Kidney (tissue), 14 donors: Measurements from ENCODE around the gene PDHB. TPM values are rescaled to one million over a fixed set of nuclear protein-coding genes. Genes with fewer than 3 reads are reported as not detected.
A peak's percentile ranks its signal among the peaks of the same experiment; 100 is the strongest.

Experiments
- DNase-seq, 5 donors: peaks; one replicate each; pipeline ENCODE4 v3.0.0-alpha.2; 2013 to 2020
- FAIRE-seq: peaks from 2 replicates; lab custom pipeline; 2012; peaks lifted over from hg19 to GRCh38; lab: Jason Lieb, UNC
- H3K27ac ChIP-seq, 2 donors: one replicate each; pipeline ENCODE4 v1.7.0; 2013; ENCODE audit warnings: low read depth in 2 of 2, low read length in 2 of 2, inconsistent platforms in 1 of 2
- H3K27me3 ChIP-seq: one replicate; pipeline ENCODE4 v1.7.1; 2013; ENCODE audit warnings: low read length, inconsistent platforms; ENCODE audit not compliant: control insufficient read depth, insufficient read depth
- H3K36me3 ChIP-seq, 3 donors: one replicate each; pipeline versions ENCODE4 v1.7.0 to v1.7.1; 2013; ENCODE audit warnings: low read length in 3 of 3, control low read depth in 1 of 3, inconsistent platforms in 1 of 3; ENCODE audit not compliant: insufficient read depth in 3 of 3, control insufficient read depth in 2 of 3
- H3K4me1 ChIP-seq, 3 donors: one replicate each; pipeline versions ENCODE4 v1.7.0 to v1.7.1; 2013; ENCODE audit warnings: low read length in 3 of 3, inconsistent platforms in 1 of 3, low read depth in 1 of 3; ENCODE audit not compliant: control insufficient read depth in 2 of 3, insufficient read depth in 2 of 3
- H3K4me3 ChIP-seq, 3 donors: one replicate each; pipeline versions ENCODE4 v1.7.0 to v1.8.1; 2013; ENCODE audit warnings: low read length in 3 of 3, control low read depth in 1 of 3, inconsistent platforms in 1 of 3
- H3K9ac ChIP-seq, 3 donors: one replicate each; pipeline versions ENCODE4 v1.7.0 to v1.7.1; 2013; ENCODE audit warnings: low read length in 3 of 3, control low read depth in 1 of 3, inconsistent platforms in 1 of 3
- H3K9me3 ChIP-seq, 3 donors: one replicate each; pipeline versions ENCODE4 v1.7.0 to v1.7.1; 2013; ENCODE audit warnings: low read length in 3 of 3, control low read depth in 1 of 3, inconsistent platforms in 1 of 3; ENCODE audit not compliant: control insufficient read depth in 2 of 3, insufficient read depth in 1 of 3
- intact Hi-C: fragments of 100-400 bp; cut with DNase I; formaldehyde crosslinking; loops from one replicate; pipeline ENCODE4 v1.11.1; 2022
- polyA plus RNA-seq: library from polyadenylated mRNA; stranded (reverse); fragments of 350-450 nt; fragmentation: Illumina TruSeq; extraction: RNeasy Lipid Tissue Mini Kit (QIAGEN cat#74804); gene quantifications from one replicate; pipeline ENCODE4 v1.2.3, GENCODE V29; 2014; ENCODE audit warnings: low read depth, low replicate concordance; ENCODE audit not compliant: insufficient read depth
- total RNA-seq: library from RNA; stranded (reverse); fragmentation: NEBNext Ultra II Directional; extraction: Animal tissue kit (Norgen Biotek cat#: 25700); gene quantifications from one replicate; pipeline ENCODE4 v1.2.1, GENCODE V29; 2021
- TF ChIP-seq, protein P1 (sequence below): IDR thresholded peaks from 3 replicates; pipeline ENCODE4 v1.5.1; 2012; ENCODE audit warnings: mild to moderate bottlenecking, moderate library complexity, borderline replicate concordance; ENCODE audit not compliant: insufficient read depth; ENCODE audit errors: extremely low read depth
- donor health status: control.
- donor health status: control.
- donor health status: control.
- donor health status: control.
- donor health status: control.
- donor health status: DM: yes; HTN: yes; CAD: no.
- donor health status: Normal renal cell carcinoma (clear cell type).

Gene PDHB
- total and polyA plus RNA-seq, 2 donors from 2014 or later: 71.7 to 138 TPM

DNA sequence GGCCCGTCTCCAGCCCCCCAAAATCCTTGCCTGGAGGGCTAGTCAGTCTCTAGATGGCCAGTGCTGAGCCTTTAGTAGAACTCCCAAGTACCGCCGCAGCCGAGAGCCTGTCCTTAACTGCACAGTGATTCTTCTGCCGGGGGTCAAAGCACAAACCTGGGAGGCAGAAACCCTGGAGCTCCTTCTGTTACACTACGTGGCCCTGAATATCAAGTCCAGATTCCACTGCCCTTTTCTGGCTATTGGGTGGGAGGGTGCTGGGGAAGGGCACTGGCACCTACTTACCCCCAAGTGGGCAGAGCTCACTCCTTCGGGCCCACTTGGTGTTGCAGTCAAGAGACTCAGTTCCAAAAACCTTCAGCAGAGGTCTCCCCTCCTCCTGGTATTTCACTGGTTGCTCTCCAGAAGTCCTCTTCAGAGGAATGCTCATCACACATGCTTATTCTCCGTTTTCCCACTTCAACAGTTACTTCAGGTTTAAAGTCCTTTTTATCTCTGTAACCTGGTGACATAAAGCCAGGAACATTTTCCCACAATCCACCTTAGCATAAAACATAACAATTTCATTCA, 10.8 kb downstream of the PDHB start:
- Histone ChIP-seq H3K27me3 (no peaks in the 10 kb centered on the region), H3K27ac (peak overlapping the region in 1 of 2 donors; percentile 44), H3K9me3 (no peaks in the 10 kb centered on the region), H3K4me1 (peaks cover 0 to 2% (median 0%) of the 10 kb centered on the region in 3 donors), H3K4me3 (no peak overlapping the region), H3K36me3 (peaks cover 2 to 35% (median 17%) of the 10 kb centered on the region in 3 donors), H3K9ac (no peak overlapping the region)
- TF ChIP-seq, protein P1, sequence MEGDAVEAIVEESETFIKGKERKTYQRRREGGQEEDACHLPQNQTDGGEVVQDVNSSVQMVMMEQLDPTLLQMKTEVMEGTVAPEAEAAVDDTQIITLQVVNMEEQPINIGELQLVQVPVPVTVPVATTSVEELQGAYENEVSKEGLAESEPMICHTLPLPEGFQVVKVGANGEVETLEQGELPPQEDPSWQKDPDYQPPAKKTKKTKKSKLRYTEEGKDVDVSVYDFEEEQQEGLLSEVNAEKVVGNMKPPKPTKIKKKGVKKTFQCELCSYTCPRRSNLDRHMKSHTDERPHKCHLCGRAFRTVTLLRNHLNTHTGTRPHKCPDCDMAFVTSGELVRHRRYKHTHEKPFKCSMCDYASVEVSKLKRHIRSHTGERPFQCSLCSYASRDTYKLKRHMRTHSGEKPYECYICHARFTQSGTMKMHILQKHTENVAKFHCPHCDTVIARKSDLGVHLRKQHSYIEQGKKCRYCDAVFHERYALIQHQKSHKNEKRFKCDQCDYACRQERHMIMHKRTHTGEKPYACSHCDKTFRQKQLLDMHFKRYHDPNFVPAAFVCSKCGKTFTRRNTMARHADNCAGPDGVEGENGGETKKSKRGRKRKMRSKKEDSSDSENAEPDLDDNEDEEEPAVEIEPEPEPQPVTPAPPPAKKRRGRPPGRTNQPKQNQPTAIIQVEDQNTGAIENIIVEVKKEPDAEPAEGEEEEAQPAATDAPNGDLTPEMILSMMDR: peak; percentile 27
- DNase-seq (peak in 2 of 5 donors; percentile 39 to 45), FAIRE-seq (no peak)
- intact Hi-C loops: no loop called here

- intact Hi-C loops: no loop called here
- TF ChIP-seq, protein P1: no peak
- H3K27me3 ChIP-seq: no peaks in the 10 kb centered on the region
- H3K4me1 ChIP-seq: peaks cover 0 to 5% (median 2%) of the 10 kb centered on the region in 3 donors
- peaks cover 0 to 23% (median 9%) of the 10 kb centered on the region in 3 donors for H3K36me3 ChIP-seq
- no peak overlapping the region for H3K9ac ChIP-seq
- H3K27ac ChIP-seq: no peak overlapping the region
- H3K9me3 ChIP-seq: no peaks in the 10 kb centered on the region
- FAIRE-seq: no peak
- no peak overlapping the region for H3K4me3 ChIP-seq
- no peak for DNase-seq
Observed at GRCh38 chr3:58421004-58421403, 12.6 kb downstream of the PDHB start.

- TF ChIP-seq, protein P1: no peak
Observed at GRCh38 chr3:58419780-58420507, 13.7 kb downstream of the PDHB start.

More at GRCh38 chr3:58419780-58420507, 13.7 kb downstream of the PDHB start:
- no peaks in the 10 kb centered on the region for H3K9me3 ChIP-seq
- intact Hi-C loops: loop anchor here (10.0 kb wide), 1 partner anchor 85 kb away; the partner anchor contains the start of gene PXK
- FAIRE-seq: no peak
- no peak overlapping the region for H3K9ac ChIP-seq
- H3K27me3 ChIP-seq: no peaks in the 10 kb centered on the region
- H3K27ac ChIP-seq: peak overlapping the region; percentile 2 to 36
- H3K4me1 ChIP-seq: peaks cover 0 to 7% (median 2%) of the 10 kb centered on the region in 3 donors
- peaks cover 0 to 19% (median 8%) of the 10 kb centered on the region in 3 donors for H3K36me3 ChIP-seq
- DNase-seq: no peak
- H3K4me3 ChIP-seq: no peak overlapping the region
